ENCODE measurements around the gene TOMM7. TPM values are rescaled to one million over a fixed set of nuclear protein-coding genes. Genes with fewer than 3 reads are reported as not detected.

Gene TOMM7
- total RNA-seq (2013; cell fraction: nucleolus; rRNA removed), result 25.0 and 27.4 TPM in 2 replicates
- 173 and 183 TPM in 2 replicates for total RNA-seq (2014; rRNA removed)
- 182 and 183 TPM in 2 replicates for total RNA-seq (2014; rRNA removed; fragmentation: Illumina TruSeq; extraction: Trizol)
- 234 and 256 TPM in 2 replicates for total RNA-seq (2021)
- polyA plus RNA-seq (2011; ENCODE audit: low read depth), result 230 TPM
- 946 and 1,497 TPM in 2 replicates for polyA plus RNA-seq (2011; rRNA removed)
- polyA plus RNA-seq (2011; cell fraction: cytosol; rRNA removed), result 205 and 237 TPM in 2 replicates
- polyA plus RNA-seq (2011; cell fraction: nucleus; rRNA removed), result 100 and 101 TPM in 2 replicates
- polyA plus RNA-seq (2012), result 306 and 736 TPM in 2 replicates
- polyA plus RNA-seq (2014; fragmentation: Illumina TruSeq; extraction: Trizol), result 107 and 151 TPM in 2 replicates
- polyA plus RNA-seq (2014; fragmentation: Nextera tagmentation; extraction: Ambion mirVana), result 100 to 1,000 TPM; 368 to 461 TPM
- polyA plus RNA-seq (2014; rRNA removed), result 237 and 277 TPM in 2 replicates
- polyA plus RNA-seq (2016; fragmentation: Nextera tagmentation; extraction: Ambion mirVana), result 100 to 1,000 TPM; 460 to 475 TPM
- polyA minus RNA-seq (2011; rRNA and poly(A)+ RNA removed), result 52.5 and 58.4 TPM in 2 replicates
- 18.3 and 28.3 TPM in 2 replicates for polyA minus RNA-seq (2011; cell fraction: cytosol; rRNA and poly(A)+ RNA removed)
- 11.6 and 14.9 TPM in 2 replicates for polyA minus RNA-seq (2011; cell fraction: nucleus; rRNA and poly(A)+ RNA removed)
- percentile 82 among the genes with signal in this experiment for Bru-seq, nascent RNA
- BruChase-seq, experiment 1, labeled RNA remaining after a 6-hour chase, result percentile 70 among the genes with signal in this experiment
- percentile 70 among the genes with signal in this experiment for BruChase-seq, experiment 2, labeled RNA remaining after a 2-hour chase
- long read RNA-seq, experiment 1, transcript TOMM7-201 (3 exons, 778 nt), result major isoform, 93 of 98 reads
- long read RNA-seq, experiment 1, partial matches to known transcripts, result 0 of 98 reads
- long read RNA-seq, experiment 1, other reads (novel, unspliced or antisense), result 2 of 98 reads
- long read RNA-seq, experiment 2, transcript TOMM7-201 (3 exons, 778 nt), result major isoform, 135 of 144 reads
- long read RNA-seq, experiment 2, partial matches to known transcripts, result 1 of 144 reads
- long read RNA-seq, experiment 2, other reads (novel, unspliced or antisense), result 4 of 144 reads

- 1% methylated on average over 38 of the region's 38 CpGs for WGBS (ENCODE audit: insufficient coverage, insufficient replicate concordance, low lambda C conversion rate, missing lambda C conversion rate)
- FAIRE-seq, result peak; percentile 100
- H2AFZ ChIP-seq (ENCODE audit: control insufficient read depth, low read depth, low read length), result peak within 1 kb of the TSS; percentile 98
- no peaks in the 10 kb centered on the region for H3K27me3 ChIP-seq (replicated peaks in 1 of 2; ENCODE audit: control insufficient read depth in 2 of 2, insufficient read depth in 2 of 2, low read length in 1 of 2)
- no TSS peak for BruUV-seq (replicated peaks)
- ATAC-seq, result peak; percentile 92
- ChIA-PET POLR2A (no interaction called here), CTCF (interaction anchor here (1.1 to 6.1 kb wide), 5 partner anchors 16 to 263 kb away, joined by 3 to 73 read pairs (median 7); no protein-coding TSS in a partner anchor), RAD21 (ENCODE audit: unreplicated experiment) (interaction anchor here (0.9 to 6.1 kb wide), 5 partner anchors 10 to 232 kb away, joined by 3 to 50 read pairs (median 3); no protein-coding TSS in a partner anchor), SMC1A (ENCODE audit: uncharacterized antibody, unreplicated experiment) (interaction anchor here (1.0 to 6.9 kb wide), 6 partner anchors 12 to 234 kb away, joined by 3 to 63 read pairs (median 4); no protein-coding TSS in a partner anchor)
- no peaks in the 10 kb centered on the region for H4K20me1 ChIP-seq (ENCODE audit: control insufficient read depth, insufficient read depth)
- H3K27ac ChIP-seq (ENCODE audit: control insufficient read depth, insufficient read depth), result peak within 1 kb of the TSS; percentile 77
- H3K4me1 ChIP-seq (ENCODE audit: control insufficient read depth, insufficient read depth, low read length), result peaks cover 4% of the 10 kb centered on the region
- peak within 1 kb of the TSS; percentile 91 for H3K4me2 ChIP-seq (ENCODE audit: control insufficient read depth, insufficient read depth)
- H3K9me3 ChIP-seq (replicated peaks; ENCODE audit: control insufficient read depth, insufficient read depth, low read length), result no peaks in the 10 kb centered on the region
- intact Hi-C loops (cut with micrococcal nuclease; ENCODE audit: unreplicated experiment), result loop anchor here (1.0 to 10.0 kb wide), 2 partner anchors 171 to 362 kb away; partner anchors contain the start of gene NUP42
- H3K79me2 ChIP-seq (ENCODE audit: control insufficient read depth, insufficient read depth, low read length), result peaks cover 29% of the 10 kb centered on the region
- peak within 1 kb of the TSS; percentile 95 for H3K9ac ChIP-seq (ENCODE audit: control insufficient read depth, insufficient read depth, low read length)
- H3K36me3 ChIP-seq (ENCODE audit: control insufficient read depth in 2 of 2, insufficient read depth in 2 of 2, low read length in 1 of 2), result no peaks in the 10 kb centered on the region
- in situ Hi-C loops (cut with MboI), result no loop called here
- peak within 1 kb of the TSS; percentile 84 for H3K4me3 ChIP-seq
- DNase-seq (ENCODE audit: low read depth, low spot score), result peak; percentile 94
- no peak for TF ChIP-seq RFX5 (IDR thresholded peaks at IDR 0.05; ENCODE audit: low read depth, low read length)
- no peak for TF ChIP-seq NFIC (IDR thresholded peaks at IDR 0.05; ENCODE audit: low read depth, low read length)
- peak; percentile 66; the same call in 1 of the 2 replicates for TF ChIP-seq MLLT1 (IDR thresholded peaks at IDR 0.05)
- TF ChIP-seq ZNF274 (IDR thresholded peaks at IDR 0.05; ENCODE audit: insufficient read depth, insufficient read length), result no peak
- TF ChIP-seq SRF (IDR thresholded peaks at IDR 0.05; ENCODE audit: low read depth in 2 of 2, low read length in 2 of 2), result peak in 1 of 2 experiments; percentile 65; a peak in 1 of 4 replicates
- TF ChIP-seq PML (IDR thresholded peaks at IDR 0.05; ENCODE audit: low read length), result peak; percentile 77; the same call in 1 of the 2 replicates
- TF ChIP-seq E2F8 (IDR thresholded peaks at IDR 0.05; ENCODE audit: low read depth, partially characterized antibody), result no peak
- TF ChIP-seq REST (IDR thresholded peaks at IDR 0.05; ENCODE audit: low read depth, low read length), result no peak
- TF ChIP-seq HCFC1 (IDR thresholded peaks at IDR 0.05; ENCODE audit: low read length), result peak; percentile 60; the same call in 1 of the 2 replicates
These were observed at the start of gene TOMM7 for GRCh38 chr7:22822486-22823141. Gene TOMM7 (minus strand): TSS chr7:22822849. CDS start chr7:22822779, 70 bp downstream.
